GM12892 (cell line): ENCODE data around the gene TENM3.

ENCODE experiments used
- POLR2A ChIP-seq: IDR thresholded peaks from 2 replicates; pipeline ENCODE4 v1.6.1; 2011; ENCODE audit warnings: low read depth, low read length, control low read depth
- POLR2AphosphoS5 ChIP-seq: IDR thresholded peaks from 2 replicates; pipeline ENCODE4 v1.6.1; 2011; ENCODE audit warnings: low read depth, low read length, control low read depth
- TAF1 ChIP-seq: IDR thresholded peaks from 2 replicates; pipeline ENCODE4 v1.6.1; 2011; ENCODE audit warnings: low read depth, mild to moderate bottlenecking, control low read depth, low read length, borderline replicate concordance

- TF ChIP-seq POLR2AphosphoS5 = no peak
- no peak for TF ChIP-seq POLR2A
- TF ChIP-seq TAF1 = no peak
Measured at GRCh38 chr4:182764137-182764536, 520.9 kb downstream of the TENM3 start.
